ENCODE results near the gene SERINC2. TPM values are rescaled to one million over a fixed set of nuclear protein-coding genes. Genes with fewer than 3 reads are reported as not detected.

SERINC2 gene
- total and polyA plus RNA-seq, 9 of the 15 experiments (the other 6 are each of a cell fraction or from before 2014, with no cell fraction given): 0.07 to 1.2 (median 0.70) TPM; not detected in 2

DNA sequence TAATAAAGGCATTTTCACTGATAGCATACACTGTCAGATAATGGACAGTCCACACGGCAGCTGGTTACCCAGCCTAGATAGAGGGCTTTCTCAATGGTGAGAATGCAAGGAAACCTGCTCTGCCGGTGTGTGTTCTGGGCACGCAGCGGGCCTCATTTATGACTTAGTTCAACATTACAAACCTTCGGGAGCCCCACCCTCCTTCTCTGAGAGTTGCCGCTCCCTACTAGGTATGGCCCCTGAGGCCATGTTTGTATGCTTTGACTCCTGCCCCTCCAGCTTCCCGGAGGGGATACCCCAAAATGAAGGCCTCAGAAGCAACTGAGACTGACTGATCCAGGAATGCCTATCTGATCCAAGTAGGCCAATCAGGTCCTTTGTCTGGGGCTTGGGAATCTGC, 22.9 kb upstream of the SERINC2 start (continued):
- TF ChIP-seq ERF (CRISPR knock-in tag; IDR thresholded peaks at IDR 0.05) (no peak), BCOR (IDR thresholded peaks at IDR 0.05) (no peak)

GRCh38 chr1:31393463-31393862, 19.6 kb upstream of the SERINC2 start:
- Histone ChIP-seq H3K27ac (ENCODE audit: extremely low read depth, low read depth, low read length) (no peak overlapping the region), H3K4me3 (no peak overlapping the region), H3K4me2 (ENCODE audit: insufficient read depth, low read length) (no peak overlapping the region), H3K9me1 (ENCODE audit: control insufficient read depth, insufficient read depth, low read length) (no peaks in the 10 kb centered on the region), H3K9ac (ENCODE audit: insufficient read depth in 1 of 2, low read depth in 2 of 2, low read length in 2 of 2) (no peak overlapping the region), H2AFZ (ENCODE audit: low read depth, low read length) (no peak overlapping the region), H3K4me1 (replicated peaks in 1 of 2; ENCODE audit: control insufficient read depth in 2 of 2, insufficient read depth in 2 of 2, low read length in 2 of 2) (peaks cover 8 to 12% of the 10 kb centered on the region in 2 experiments; a peak in 4 of 5 replicates), H4K20me1 (replicated peaks; ENCODE audit: control insufficient read depth, insufficient read depth, low read length) (peaks cover 16% of the 10 kb centered on the region; the same call in 1 of the 2 replicates), H3K27me3 (ENCODE audit: control insufficient read depth in 2 of 2, insufficient read depth in 2 of 2, low read length in 2 of 2) (peaks cover 7 to 24% of the 10 kb centered on the region in 2 experiments; a peak in 4 of 5 replicates), H3K9me3 (replicated peaks; ENCODE audit: control insufficient read depth, insufficient read depth, low read depth, low read length) (no peaks in the 10 kb centered on the region), H3K36me3 (ENCODE audit: control insufficient read depth, insufficient read depth, low read length) (no peaks in the 10 kb centered on the region), H3K79me2 (ENCODE audit: control insufficient read depth, insufficient read depth, low read length) (no peaks in the 10 kb centered on the region)
- ChIA-PET POLR2A (no interaction called here), CTCF (ENCODE audit: low intra/inter-chr PET ratio) (interaction anchor here (1.5 to 4.2 kb wide), 2 partner anchors 29 to 211 kb away, joined by 3 to 52 read pairs; no protein-coding TSS in a partner anchor)
- in situ Hi-C loops (cut with MboI) (no loop called here), intact Hi-C loops (cut with micrococcal nuclease) (loop anchor here (10.0 kb wide), 1 partner anchor 209 kb away; no protein-coding TSS in a partner anchor)
- no TSS peak for BruUV-seq (replicated peaks)
- no peak for ATAC-seq
- no peak for TF ChIP-seq NFE2 (IDR thresholded peaks at IDR 0.05; ENCODE audit: low read depth)
- TF ChIP-seq DACH1 (IDR thresholded peaks at IDR 0.05; ENCODE audit: partially characterized antibody): no peak
- no peak for TF ChIP-seq ZNF586 (CRISPR knock-in tag; conservative IDR thresholded peaks at IDR 0.05)
- TF ChIP-seq ZNF431 (CRISPR knock-in tag; IDR thresholded peaks at IDR 0.05): no peak
- TF ChIP-seq PHF8 (IDR thresholded peaks at IDR 0.05; ENCODE audit: borderline replicate concordance, low read length): no peak
- TF ChIP-seq TCF7 (IDR thresholded peaks at IDR 0.05; ENCODE audit: borderline replicate concordance): no peak
- TF ChIP-seq ZNF12 (CRISPR knock-in tag; IDR thresholded peaks at IDR 0.05): no peak
- no peak for TF ChIP-seq TAF9B (IDR thresholded peaks at IDR 0.05; ENCODE audit: partially characterized antibody)
- no peak for TF ChIP-seq NFIX (CRISPR knock-in tag; IDR thresholded peaks at IDR 0.05; ENCODE audit: low read depth)
- FAIRE-seq: no peak
- DNase-seq (ENCODE audit: extremely low read depth in 1 of 4, low spot score in 3 of 4): no peak

All from K562 (cell line).